HG02973 (cell line): ENCODE data around the gene CYP2E1.
"Not testable (repeated sequence)": the region's sequence is repeated elsewhere in the genome, so short reads cannot be mapped to it uniquely, and the experiment has no call there.

ENCODE experiments used
- ATAC-seq: cut with Tn5 transposase; IDR thresholded peaks from one replicate; pipeline ENCODE4 v1.9.1; 2021; ENCODE audit warnings: moderate library complexity; ENCODE audit not compliant: unreplicated experiment

Gene CYP2E1

DNA sequence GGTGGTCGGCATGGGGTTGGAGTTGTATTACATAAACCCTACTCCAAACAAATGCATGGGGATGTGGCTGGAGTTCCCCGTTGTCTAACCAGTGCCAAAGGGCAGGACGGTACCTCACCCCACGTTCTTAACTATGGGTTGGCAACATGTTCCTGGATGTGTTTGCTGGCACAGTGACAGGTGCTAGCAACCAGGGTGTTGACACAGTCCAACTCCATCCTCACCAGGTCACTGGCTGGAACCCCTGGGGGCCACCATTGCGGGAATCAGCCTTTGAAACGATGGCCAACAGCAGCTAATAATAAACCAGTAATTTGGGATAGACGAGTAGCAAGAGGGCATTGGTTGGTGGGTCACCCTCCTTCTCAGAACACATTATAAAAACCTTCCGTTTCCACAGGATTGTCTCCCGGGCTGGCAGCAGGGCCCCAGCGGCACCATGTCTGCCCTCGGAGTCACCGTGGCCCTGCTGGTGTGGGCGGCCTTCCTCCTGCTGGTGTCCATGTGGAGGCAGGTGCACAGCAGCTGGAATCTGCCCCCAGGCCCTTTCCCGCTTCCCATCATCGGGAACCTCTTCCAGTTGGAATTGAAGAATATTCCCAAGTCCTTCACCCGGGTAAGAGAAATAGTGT lies at the start of gene CYP2E1:
TSS of gene CYP2E1 (plus strand) at position 407 of the 632 bp plus-strand sequence. CDS start at position 440, 33 bp downstream.
- no peak for ATAC-seq

GRCh38 chr10:133481086-133481643 lies 46.0 kb upstream of the CYP2E1 start:
- ATAC-seq = no peak

DNA sequence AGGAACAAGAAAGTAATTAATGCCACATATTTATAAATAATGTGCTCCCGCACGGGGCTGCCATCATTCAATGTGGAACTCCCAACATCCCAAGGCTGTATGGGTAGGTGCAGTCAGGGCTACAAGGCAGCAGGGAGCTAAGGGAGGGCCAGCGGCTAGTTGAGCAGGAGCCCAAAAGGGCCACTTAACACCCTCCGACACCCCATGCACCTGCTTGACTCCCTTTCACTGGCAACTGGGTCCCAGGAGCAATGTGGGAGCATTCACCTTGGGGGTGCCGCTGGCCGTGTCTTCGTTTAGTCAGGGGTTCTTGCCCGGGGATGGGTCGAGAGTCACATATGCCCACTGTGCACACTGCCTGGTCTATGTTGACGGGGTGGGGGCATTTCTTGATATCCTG lies 45.5 kb upstream of the CYP2E1 start:
- no peak for ATAC-seq

- ATAC-seq = no peak
Observed at GRCh38 chr10:133484818-133485217, 42.3 kb upstream of the CYP2E1 start.

- no peak for ATAC-seq
Observed at GRCh38 chr10:133487085-133487484, 40.1 kb upstream of the CYP2E1 start.

- no peak for ATAC-seq
Observed at GRCh38 chr10:133488354-133488753, 38.8 kb upstream of the CYP2E1 start.

- ATAC-seq = no peak
Observed at GRCh38 chr10:133489816-133490588, 37.2 kb upstream of the CYP2E1 start.

DNA sequence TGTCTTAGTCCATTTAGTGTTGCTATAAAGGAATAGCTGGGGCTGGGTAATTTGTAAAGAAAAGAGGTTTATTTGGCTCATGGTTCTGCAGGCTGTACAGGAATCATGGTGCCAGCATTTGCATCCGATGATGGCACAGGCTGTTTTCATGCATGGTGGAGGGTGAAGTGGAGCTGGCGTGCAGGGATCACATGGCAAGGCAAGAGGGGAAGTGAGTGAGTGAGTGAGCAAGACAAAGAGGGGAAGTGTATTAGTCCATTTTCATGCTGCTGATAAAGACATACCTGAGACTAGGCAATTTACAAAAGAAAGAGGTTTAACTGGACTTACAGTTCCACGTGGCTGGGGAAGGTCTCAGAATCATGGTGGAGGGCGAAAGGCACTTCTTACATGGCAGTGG lies 33.6 kb upstream of the CYP2E1 start:
- not testable (repeated sequence) for ATAC-seq

GRCh38 chr10:133497363-133497762 lies 29.8 kb upstream of the CYP2E1 start:
- ATAC-seq = not testable (repeated sequence)

DNA sequence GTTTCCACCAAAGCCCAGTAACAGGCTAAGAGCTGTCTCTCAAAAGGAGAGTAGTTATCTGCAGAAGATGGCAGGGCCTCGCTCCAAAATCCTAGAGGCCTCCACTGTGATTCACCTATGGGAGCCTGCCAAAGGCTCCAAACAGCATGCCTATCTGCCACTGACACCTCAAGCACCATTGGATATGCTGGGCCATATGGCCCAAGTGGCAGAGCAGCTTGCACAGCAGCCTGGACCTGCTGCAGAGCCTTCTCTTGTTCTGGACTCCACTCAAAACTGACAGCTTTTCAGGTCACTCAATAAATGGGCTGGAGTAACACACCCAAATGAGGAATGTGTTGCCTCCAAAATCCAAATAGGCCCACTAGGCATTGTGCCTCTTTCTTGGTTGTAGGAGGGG lies 28.0 kb upstream of the CYP2E1 start:
- not testable (repeated sequence) for ATAC-seq

DNA sequence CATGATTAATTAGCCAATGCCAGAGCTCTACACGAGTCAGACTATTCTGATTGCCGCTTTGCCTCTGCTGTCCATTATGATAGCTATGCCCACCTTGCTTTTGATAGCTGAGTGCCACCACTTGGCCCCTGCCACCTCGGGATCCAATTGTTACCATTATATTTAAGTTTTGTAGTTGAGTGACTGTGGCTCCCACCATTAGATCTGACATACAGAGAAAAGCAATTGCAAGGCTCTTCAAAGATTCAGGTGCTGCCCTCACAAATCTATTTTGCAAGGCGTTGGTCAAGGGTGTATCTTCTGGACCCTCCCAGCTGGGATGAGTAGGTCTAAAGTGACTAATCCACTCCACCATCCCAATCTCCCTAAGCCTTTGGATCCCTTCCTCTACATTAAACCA lies 26.3 kb upstream of the CYP2E1 start:
- ATAC-seq = not testable (repeated sequence)

DNA sequence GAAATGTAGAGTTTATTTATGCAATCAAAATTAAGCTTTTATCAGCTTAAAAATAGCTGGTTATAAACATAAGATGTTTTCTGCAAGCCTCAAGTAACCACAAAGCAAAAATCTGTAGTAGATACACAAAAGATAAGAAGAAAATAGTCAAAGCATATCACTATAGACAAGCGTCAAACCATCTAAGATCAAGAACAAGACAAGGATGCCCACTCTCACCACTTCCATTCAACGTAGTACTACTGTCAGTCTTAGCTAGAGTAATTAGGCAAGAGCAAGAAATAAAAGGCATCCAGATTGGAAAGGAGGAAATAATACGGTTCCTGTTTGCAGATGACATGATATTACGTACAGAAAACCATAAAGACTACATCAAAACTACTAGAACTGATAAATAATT lies 17.5 kb upstream of the CYP2E1 start:
- no peak for ATAC-seq

DNA sequence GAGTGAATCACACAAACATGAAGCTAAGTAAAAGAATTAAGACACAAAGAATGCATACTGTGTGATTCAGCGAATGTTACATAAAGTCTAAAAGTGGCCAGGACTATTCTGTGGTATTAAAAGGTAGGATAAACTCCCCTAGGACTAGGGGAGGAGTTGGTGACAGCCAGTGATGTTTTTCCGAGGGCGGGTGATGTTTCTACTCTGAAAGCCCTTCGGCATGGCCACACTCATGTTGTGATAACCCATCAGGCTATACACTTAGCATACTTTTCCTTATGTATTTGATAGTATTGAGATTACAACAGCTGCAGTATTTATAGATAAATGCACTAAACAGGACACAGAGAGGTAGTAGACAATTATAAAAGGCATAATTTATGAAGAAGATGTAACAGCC lies 15.8 kb upstream of the CYP2E1 start:
- no peak for ATAC-seq

DNA sequence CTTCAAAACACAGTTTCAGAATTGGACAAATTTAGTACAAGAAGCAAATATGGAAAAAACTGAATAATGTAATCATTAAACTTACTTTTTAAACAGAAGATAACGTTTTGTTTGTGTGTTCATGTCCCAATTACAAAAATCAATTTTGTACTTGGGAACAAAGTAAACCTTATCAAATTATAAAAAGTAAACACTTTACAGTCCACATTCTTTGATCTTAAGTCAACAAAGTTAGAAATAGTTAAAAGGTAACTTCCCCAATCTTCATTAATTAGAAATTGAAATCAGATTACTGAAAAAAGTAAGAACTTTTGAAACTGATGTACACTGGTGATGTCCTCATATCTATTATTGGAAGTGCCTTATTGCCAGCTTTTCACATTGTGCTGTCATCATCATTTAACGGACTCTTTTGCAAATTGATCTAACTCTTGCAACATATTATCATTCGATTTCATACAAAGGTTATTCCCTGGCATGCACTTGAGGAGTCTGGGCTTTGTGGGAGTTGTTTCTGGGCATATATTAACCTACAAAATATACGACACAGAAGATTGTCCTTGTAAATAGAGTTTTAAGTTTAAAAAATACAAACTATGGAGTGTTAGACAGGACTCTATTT lies 15.1 kb upstream of the CYP2E1 start:
- ATAC-seq = no peak

DNA sequence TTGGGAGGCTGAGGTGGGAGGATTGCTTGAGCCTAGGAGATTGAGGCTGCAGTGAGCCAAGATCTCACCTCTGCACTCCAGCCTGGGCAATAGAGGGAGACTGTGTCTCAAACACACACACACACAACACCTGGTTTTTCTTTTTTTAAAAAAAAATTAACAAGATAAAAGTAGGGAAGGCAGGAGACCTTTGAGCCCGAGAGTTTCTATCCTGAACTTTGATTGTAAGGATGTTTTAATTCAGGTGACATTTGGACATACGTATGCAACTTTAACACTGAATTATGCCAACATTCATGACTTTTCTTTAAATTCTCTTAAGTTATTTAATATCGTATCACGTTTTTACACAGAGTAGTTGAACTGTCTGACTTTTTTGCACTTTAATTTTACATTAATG lies 11.7 kb upstream of the CYP2E1 start:
- ATAC-seq = no peak

GRCh38 chr10:133516057-133516456 lies 11.1 kb upstream of the CYP2E1 start:
- no peak for ATAC-seq

- ATAC-seq = not testable (repeated sequence)
Observed at GRCh38 chr10:133518517-133518916, 8.6 kb upstream of the CYP2E1 start.

DNA sequence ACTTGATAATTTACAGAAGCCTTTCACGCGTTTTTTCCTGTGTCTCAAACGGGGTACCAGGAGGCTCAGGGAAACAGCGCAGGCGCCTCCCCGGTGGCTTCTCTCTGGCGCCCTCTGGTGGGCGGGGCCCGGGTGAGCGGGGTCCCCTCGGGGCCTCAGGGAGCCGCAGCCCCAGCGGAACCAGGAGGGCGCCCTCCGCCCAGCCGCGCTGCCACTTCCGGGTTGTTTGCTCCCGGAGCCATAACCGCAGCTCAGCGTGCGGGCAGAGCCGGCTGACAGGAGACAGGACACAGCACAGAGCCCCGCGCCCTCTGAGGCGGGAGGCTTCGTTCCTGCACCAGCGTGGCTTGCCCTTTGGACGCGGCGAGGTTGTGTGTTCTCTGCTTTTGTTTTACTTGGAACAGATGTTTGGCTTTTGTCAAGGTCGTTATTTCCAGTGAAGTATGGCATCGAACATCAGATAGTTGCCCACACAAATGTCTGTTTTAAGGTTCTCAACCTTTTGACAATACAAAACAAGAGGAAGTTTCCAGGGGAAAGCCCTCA lies 6.9 kb upstream of the CYP2E1 start:
- ATAC-seq = peak; percentile 97

DNA sequence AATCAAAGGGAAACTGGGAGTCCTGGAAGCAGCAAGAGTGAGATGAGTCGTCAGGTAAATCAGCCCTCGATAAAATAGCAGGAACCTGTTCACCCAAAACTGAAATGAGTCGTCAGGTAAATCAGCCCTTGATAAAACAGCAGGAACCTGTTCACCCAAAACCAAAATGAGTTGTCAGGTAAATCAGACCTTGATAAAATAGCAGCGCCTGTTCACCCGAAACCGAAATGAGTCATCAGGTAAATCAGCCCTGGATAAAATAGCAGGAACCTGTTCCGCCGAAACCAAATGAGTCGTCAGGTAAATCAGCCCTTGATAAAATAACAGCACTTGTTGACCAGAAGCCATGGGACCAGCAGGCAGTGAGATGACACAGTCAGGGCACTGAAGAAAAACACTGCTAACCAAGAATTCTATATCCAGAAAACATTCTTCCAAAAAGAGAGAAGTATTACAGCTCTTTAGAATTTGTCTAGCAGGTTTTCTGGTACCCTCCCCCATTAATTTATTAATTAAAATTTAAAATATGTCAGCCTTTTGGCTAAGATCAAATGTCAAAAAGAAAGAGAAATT lies 3.4 kb upstream of the CYP2E1 start:
- no peak for ATAC-seq

DNA sequence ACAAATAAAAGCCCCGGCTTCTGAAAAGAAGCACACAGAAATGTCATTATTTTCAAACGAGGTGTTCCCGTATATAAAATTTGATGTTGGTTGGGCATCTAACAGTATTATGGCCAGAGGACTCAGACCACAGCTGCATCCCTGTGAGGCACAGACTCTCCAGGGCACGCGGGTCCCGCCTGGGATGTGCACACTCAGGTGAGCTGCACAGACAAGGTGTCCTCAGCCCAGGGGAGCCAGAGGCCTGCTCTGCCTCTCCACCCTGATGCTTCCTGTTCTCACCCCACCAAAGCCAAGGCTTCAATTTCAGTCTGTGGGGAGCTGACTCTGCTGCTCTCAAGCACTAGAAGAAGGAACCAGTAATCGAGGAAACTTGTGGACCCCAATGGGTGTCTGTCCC lies 1.7 kb upstream of the CYP2E1 start:
- no peak for ATAC-seq

DNA sequence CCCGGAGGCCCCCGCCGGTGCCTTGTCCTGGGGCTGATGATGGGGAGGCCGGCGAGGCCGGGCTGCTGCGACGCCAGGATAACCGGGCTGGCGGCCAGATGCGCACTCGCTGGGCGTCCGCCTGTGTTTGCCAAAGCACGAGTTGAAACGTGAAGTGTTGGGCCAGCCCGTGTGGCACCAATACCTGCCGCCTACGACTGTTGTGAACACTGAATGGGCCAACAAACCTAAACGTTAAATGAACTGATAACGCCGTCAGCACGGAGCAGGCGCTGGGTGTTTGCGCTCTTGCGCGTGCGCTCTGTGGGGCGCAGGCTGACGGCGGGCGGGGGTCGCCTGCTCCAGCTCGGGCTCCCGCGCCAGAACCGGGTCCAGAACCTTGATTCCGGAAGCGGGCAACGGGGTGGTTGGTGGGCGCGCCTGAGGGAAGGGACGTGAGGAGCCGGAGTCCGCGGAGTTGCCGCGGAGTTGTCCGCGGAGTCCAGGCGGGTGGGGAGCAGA lies 658 bp downstream of the CYP2E1 start:
- ATAC-seq = no peak
